ENCODE measurements around the gene FAM180A.

Gene FAM180A

GRCh38 chr7:135748770-135749169 is at the start of gene FAM180A:
Gene FAM180A (minus strand): TSS chr7:135748813. CDS start chr7:135748580, 233 bp downstream.
- H3K27ac ChIP-seq = no peak within 1 kb of the TSS
- in situ Hi-C loops (cut with HindIII; ENCODE audit: low pct_ligation_motif_present, low sequenced_read_pairs) = no loop called here
- no peaks in the 10 kb centered on the region for H3K36me3 ChIP-seq (replicated peaks)
- H3K4me3 ChIP-seq (ENCODE audit: low read depth, low read length) = no peak within 1 kb of the TSS
- no peak for TF ChIP-seq CTCF (IDR thresholded peaks at IDR 0.05; ENCODE audit: low read depth, low read length, missing control alignments)
- DNase-seq = no peak
- no peaks in the 10 kb centered on the region for H3K27me3 ChIP-seq (replicated peaks)

DNA sequence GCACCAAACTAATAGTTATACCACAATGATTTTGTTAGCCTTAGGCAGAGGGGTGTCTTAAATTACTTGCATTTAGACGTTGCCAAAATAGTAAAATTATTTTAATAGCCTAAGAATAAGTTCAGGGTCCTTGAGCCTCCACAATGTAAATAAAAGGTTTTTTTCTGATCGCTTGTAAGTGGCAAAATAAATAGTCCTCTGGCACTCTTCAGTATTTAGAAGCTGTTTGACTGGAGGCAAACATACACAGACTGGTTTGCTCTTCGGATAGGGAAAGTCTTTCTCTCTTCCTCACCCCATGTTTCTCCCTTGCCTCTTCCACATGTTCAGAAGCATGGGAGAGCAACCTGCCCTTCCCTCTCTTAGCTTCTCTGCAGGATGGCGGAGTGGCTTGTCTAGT is 49.5 kb upstream of the FAM180A start:
- Histone ChIP-seq H3K27me3 (replicated peaks) (no peaks in the 10 kb centered on the region), H3K4me3 (ENCODE audit: low read depth, low read length) (no peak overlapping the region), H3K36me3 (replicated peaks) (no peaks in the 10 kb centered on the region), H3K27ac (no peak overlapping the region)
- TF ChIP-seq CTCF (IDR thresholded peaks at IDR 0.05; ENCODE audit: low read depth, low read length, missing control alignments) = no peak
- DNase-seq = no peak
- in situ Hi-C loops (cut with HindIII; ENCODE audit: low pct_ligation_motif_present, low sequenced_read_pairs) = no loop called here

DNA sequence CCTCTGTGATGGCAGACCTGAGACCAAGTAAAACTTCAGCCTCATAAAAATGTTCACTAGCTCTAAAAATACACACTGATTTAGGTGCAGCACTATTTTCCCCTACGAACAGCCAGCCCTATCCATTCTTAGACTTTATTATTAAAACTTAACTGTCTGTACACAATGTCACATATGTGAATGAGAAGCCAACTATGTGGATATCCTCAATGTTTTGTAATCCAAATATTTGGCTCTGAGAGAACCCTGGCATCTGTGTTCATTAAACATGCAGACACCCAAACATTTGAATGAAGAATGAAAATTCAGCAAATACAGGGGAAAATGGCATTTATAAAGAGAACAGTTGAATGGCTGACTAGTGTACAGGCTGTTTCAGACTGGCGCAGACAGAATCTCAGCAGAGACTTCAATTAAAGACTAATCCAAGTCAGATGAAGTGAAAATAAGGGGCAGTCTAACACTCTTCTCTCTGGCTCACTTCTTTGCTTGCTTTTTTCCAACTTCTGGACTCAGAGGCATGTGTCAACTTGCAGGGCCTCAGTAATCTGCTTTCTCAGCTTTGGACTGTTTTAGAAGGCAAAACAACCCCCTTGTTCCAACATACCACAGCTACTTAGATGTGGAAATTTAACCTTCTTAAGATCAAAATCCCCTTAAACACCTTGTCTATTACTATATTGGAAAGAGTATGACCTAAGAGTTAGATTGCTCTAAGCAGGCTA is 47.4 kb upstream of the FAM180A start:
- DNase-seq = no peak
- in situ Hi-C loops (cut with HindIII; ENCODE audit: low pct_ligation_motif_present, low sequenced_read_pairs) = no loop called here
- Histone ChIP-seq H3K27ac (no peak overlapping the region), H3K4me3 (ENCODE audit: low read depth, low read length) (no peak overlapping the region), H3K27me3 (replicated peaks) (no peaks in the 10 kb centered on the region), H3K36me3 (replicated peaks) (no peaks in the 10 kb centered on the region)
- no peak for TF ChIP-seq CTCF (IDR thresholded peaks at IDR 0.05; ENCODE audit: low read depth, low read length, missing control alignments)

- no peak for TF ChIP-seq CTCF (IDR thresholded peaks at IDR 0.05; ENCODE audit: low read depth, low read length, missing control alignments)
- no peak for DNase-seq
- Histone ChIP-seq H3K27me3 (replicated peaks) (no peaks in the 10 kb centered on the region), H3K4me3 (ENCODE audit: low read depth, low read length) (no peak overlapping the region), H3K36me3 (replicated peaks) (no peaks in the 10 kb centered on the region), H3K27ac (no peak overlapping the region)
- in situ Hi-C loops (cut with HindIII; ENCODE audit: low pct_ligation_motif_present, low sequenced_read_pairs) = no loop called here
Observed at GRCh38 chr7:135793841-135794240, 45.2 kb upstream of the FAM180A start.

DNA sequence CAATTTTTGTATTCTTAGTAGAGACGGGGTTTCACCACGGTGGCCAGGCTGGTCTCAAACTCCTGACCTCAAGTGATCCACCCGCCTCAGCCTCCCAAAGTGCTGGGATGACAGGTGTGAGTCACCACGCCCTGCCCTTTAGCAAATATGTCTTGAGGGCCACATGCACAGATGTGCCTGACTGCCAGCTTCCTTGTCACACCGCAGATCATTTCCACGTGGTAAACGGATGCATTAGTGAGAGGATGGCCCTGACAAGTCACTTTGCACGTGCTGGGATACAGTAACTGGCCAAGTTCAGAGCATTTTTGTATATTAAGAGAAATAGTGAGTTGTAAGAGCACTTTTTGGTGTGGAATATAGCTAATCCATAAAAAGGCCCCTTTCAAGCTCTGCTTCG is 44.3 kb upstream of the FAM180A start:
- Histone ChIP-seq H3K27me3 (replicated peaks) (no peaks in the 10 kb centered on the region), H3K36me3 (replicated peaks) (no peaks in the 10 kb centered on the region), H3K4me3 (ENCODE audit: low read depth, low read length) (no peak overlapping the region), H3K27ac (no peak overlapping the region)
- DNase-seq = no peak
- TF ChIP-seq CTCF (IDR thresholded peaks at IDR 0.05; ENCODE audit: low read depth, low read length, missing control alignments) = no peak
- in situ Hi-C loops (cut with HindIII; ENCODE audit: low pct_ligation_motif_present, low sequenced_read_pairs) = no loop called here

DNA sequence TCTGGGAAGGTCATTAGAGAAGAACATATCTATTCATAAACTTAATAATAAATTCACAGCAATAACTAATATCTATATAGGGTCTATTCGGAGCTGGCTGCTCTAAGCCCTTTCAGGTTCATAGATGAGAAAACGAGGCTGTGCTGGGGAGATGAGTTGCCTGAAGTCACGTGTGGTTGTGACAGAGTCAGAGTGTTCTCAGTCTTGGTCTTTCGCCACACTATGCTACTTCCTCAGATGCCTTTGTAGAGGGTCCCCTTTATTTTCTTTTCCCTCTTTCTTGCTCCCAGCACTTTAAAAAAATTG is 43.7 kb upstream of the FAM180A start:
- Histone ChIP-seq H3K36me3 (replicated peaks) (no peaks in the 10 kb centered on the region), H3K27me3 (replicated peaks) (no peaks in the 10 kb centered on the region), H3K27ac (no peak overlapping the region), H3K4me3 (ENCODE audit: low read depth, low read length) (no peak overlapping the region)
- no peak for DNase-seq
- no peak for TF ChIP-seq CTCF (IDR thresholded peaks at IDR 0.05; ENCODE audit: low read depth, low read length, missing control alignments)
- in situ Hi-C loops (cut with HindIII; ENCODE audit: low pct_ligation_motif_present, low sequenced_read_pairs) = no loop called here

Measured in brain microvascular endothelial cell (primary cell).